Stimulated activated naive CD4-positive, alpha-beta T cell (primary cell): ENCODE measurements around the gene SEH1L.
"Not testable (repeated sequence)": the region's sequence is repeated elsewhere in the genome, so short reads cannot be mapped to it uniquely, and the experiment has no call there.

Experiments
- DNase-seq, 6 experiments: peaks; one replicate each; lab custom pipeline; 2025; lab: John Stamatoyannopoulos, UW

SEH1L gene

DNA sequence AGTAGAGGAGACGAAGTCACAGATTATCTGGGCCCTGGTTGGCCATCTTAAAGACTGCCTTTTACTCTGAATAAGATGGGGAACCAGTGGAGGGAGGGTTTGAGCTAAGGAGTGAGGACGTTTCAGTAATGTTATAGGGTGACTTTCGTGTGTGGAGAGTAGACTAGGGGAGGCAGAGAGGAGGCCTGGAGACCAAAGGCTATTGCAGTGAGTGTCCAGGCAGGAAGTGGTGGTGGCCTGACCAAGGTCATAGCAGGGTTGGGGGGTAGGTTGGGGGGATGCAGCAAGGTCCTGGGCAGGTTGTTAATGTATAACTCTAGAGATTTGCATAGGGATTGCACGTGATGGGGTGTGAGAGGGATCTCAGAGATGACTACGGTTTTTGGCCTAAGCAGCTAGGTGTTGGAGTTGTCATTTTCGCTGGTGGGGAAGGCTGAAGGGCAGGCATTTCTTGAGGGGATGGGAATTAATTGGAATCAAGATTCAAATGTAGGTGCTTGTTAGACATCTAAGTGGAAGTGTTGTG lies 48.2 kb downstream of the SEH1L start:
- no peak for DNase-seq

DNA sequence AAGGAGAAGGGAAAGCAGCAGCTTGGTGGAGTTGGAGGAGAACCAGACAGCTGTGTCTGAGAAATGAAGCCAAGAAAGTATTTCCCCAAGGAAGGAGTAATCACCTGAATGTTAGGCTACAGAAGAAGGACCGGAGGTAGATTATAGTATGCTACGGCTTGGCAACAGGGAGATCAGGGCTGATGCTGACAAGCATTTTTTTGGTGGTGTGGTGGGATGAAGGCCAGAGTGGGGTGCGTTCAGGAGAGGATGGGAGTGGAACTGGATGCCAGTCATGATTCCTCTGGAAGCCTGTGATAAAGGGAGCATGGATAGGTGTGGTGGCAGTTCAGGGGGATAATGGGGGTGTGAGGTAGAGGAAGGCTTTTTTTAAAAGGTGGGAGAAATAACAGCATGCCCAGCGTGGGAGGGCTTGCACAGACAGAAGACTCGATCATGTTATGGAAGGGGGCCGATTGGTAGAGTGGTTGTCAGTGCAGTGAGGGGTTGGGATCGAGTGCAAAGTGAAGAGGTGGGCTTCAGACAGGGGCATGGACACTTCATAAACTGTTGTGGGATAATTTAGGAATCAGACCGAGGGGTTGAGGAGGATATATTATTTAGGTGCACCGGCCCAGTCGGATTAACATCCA lies 49.0 kb downstream of the SEH1L start:
- no peak for DNase-seq

DNA sequence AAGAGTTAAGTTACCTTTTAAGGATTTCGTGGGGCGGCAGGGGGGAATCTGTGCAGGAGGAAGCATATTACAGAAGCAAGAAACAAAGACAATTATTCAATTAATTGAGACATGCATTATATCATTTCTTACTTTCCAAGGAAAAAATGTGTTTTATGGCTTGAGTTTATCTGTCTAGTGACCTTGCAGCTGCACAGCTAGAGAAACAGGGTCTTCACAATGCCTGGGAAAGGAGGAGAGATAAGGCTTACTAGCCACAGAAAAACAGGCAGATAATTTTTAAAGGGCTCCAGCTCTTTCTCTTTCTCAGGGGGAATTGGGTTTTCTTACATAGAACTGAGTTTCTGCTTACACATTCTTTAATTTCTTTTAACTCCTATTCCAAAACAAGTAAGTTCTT lies 49.5 kb downstream of the SEH1L start:
- DNase-seq, result not testable (repeated sequence)

DNA sequence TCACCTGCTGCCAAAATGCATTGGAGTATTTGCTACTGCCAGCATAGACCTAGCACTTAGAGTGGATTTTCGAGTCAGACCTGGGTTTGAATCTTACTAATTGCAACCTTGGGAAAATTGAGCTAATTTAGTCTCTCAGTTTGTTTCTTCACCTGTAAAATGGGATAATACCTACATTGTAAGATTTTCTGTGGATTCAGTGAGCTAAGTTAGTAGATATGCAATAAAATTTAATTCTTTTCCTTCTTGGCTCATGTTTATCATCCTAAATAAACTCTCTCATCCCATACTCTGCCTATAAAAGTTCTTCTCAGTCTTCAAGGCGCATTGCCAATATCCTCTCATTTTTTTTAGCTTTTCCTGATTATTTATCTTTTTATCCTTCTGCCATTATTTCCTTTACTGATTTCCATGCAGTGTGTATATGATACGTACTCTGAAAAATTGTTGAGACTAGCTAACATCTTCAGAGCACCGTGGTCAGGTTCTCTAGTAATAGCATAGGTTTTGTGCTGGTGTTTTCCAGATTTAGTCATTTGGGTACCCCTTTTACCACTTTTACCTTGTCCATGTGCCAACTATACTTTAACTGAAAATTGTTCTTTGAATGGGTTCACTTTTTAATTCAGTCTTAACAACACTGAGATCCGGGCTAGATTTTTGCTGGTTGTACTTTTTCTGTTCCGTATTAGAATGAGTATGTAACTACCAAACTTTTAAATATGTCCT lies 50.7 kb downstream of the SEH1L start:
- DNase-seq, result no peak

DNA sequence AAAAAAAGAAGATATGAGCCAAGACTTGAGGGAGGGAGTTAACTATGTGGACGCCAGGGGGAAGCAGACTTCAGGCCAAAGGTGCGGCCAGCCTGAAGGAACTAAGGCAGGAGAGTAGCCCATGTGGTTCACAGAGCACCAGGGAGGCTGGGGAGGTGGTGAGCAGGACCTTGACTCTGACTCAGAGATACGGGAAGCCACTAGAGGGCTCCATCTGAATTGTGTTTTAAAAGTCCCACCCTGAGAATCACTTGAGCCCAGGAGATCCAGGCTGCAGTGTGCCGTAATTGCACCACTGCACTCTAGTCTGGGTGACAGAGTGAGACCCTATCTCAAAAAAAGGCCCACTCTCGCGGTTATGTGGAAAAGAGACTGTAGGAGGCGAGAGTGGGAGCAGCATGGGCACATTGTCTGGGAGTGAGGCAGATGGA lies 55.7 kb downstream of the SEH1L start:
- DNase-seq, result no peak

DNA sequence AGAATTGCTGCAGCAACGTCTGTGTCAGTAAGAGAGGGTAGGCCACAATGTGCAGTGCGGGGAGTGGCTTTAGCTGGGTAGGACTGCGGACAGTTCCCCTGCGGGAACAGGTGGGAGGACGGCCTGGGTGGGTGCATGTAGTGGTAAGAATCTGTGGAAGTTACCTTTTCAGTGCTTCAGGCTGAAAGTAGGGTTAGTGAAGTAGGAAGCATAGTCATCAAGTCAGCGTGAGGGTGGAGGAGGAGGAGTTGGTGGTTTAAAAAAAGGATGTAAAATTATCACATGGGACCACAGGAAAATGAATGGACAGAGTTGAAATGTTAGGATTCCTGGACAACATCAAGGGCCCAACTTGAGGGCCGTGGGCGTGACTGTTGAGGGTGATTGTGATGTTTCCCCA lies 56.6 kb downstream of the SEH1L start:
- DNase-seq, result no peak

DNA sequence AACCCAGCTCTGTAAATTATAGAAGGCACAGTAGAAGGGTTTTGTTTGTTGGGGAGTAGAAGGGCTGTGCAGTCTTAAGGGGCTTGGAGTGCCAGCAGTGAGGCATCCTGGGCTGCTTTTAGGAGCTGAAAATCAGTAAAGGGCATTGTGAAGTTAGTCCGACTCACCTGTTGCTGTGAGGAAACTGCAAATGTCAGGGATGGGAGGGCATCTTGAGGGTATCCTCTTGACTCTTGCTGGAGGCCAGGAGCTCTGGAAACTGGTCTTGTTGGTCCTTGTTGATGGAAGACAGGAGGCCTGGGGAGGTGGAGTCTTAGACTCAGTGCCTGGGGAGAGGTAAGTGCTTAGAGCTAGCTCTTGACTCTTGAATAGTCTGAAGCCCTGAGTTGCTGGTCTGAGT lies 57.5 kb downstream of the SEH1L start:
- no peak for DNase-seq

DNA sequence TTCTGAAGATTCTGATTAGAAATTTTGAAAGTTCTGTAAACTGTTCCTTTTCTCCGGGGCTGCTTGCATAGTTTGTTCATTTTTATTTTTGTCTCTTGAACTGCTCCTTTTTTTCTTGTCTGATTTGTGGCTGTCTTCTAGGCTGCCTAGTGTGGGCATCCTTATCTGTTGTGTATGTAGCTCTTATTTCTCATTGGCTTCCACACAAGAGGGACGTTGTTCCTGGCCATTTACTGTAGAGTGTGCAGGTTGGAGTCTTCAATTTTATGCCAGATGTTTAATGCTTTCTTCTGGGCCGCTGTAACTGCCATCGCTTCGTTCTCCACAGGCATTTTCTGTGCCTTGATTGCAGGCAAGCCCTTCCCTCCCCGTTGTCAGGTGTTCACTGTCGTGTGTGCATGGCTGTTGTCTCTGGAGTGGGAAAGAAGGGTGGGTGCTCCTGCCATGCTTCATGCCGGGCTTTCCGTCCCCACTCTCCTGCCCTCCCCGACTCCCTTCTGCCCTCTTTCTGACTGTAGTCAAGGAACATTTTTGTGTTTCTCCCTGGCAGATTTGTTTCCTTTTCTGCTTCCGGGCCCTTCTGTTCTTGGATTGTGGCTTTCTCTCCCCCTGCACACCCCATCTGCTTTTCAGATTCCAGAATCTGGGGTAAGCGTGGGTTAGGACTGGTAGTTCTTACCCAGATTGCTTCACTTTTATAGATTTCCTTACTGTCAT lies 58.9 kb downstream of the SEH1L start:
- DNase-seq, result no peak

DNA sequence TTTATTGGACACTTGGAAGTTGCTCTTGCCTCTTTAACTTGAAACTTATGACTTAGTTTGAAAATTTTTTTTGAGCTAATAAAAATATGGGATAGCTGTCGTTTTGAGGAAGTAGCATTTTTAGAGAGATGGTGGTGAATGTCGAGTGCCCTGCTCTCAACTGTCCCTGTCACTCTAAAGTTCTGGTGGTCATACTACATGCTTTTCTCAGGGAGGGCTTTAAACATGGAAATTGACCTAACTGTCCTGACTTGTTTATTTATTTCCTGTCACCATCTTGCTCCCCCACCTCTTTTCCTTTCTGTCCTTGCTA lies 59.4 kb downstream of the SEH1L start:
- DNase-seq, result no peak

DNA sequence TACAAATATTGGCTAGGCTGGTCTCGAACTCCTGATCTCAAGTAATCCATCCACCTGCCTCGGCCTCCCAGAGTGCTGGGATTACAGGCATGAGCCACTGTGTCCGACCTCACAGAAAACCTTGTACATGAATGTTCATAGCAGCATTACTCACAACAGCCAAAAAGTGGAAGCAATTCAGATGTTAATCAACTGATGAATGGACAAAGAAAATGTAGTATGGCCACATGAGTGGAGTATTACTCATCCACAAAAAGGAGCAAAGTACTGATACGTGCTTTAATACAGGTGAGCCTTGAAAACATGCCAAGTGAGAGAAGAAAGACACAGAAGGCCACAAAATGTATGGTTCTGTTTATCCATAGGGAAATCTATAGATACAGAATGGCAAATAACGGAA lies 63.9 kb downstream of the SEH1L start:
- no peak for DNase-seq

DNA sequence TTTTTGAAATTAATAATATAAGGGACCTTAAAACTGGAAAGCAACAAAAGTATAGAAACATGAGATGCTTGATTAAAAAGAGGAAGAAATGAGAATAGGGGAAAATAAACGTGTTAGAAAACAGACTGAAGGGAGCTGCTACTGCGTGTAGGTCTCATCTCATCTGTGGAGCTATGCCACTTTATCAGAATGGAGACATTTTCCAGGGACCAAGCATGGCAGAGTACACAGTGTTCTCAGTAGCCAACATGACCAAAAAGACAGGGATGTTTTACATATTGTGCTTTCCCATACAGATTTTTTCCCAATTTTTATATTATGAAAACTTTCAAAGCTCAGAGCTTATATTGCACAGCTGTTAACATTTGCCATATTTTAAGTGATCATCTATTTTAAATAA lies 66.4 kb downstream of the SEH1L start:
- no peak for DNase-seq

DNA sequence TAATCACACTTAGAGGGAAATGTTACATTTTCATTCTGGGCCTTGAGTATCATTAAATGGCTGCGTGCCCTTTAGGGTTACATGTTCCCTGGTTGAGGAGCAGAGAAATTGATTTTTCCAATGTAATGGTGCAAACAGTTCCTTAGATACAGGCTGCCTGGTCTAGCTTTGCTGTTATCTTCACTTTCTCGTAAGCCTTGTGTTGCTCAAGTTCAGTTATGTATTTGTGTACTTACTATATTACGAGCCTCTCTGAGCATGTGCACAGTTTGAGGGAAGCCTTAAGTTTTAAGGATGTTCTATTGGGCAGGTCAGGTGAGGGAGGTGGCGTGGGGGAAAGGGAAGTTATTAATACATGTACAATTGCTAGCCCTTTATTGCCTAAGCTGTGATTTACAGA lies 67.0 kb downstream of the SEH1L start:
- no peak for DNase-seq

DNA sequence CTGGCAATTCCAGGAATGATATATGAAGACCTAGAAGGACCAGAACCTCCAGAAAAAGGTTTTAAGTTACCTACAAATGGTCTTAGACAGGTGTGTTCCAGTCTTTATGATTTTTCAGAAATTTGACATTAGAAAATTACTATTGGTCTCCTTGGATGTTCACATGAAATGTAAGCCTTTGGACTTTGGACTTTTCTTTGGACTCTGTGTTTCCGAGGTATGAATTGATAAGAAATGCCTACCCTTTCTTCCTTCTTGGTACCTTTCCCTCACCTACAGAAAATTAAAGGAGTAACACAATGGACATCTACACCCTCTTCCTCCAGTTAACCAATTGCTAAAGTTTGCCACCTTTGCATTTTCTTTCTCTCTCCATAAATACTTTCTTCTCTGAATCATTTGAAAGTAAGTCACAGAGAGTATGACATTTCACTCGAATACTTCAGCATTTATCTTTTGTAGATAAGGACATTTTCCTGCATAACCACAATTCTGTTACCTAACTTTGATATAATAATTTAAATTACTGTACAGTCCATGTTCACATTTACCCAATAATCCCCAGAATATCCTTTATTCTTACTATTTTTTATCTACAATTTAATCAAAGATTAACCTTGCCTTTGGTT lies 69.5 kb downstream of the SEH1L start:
- no peak for DNase-seq

DNA sequence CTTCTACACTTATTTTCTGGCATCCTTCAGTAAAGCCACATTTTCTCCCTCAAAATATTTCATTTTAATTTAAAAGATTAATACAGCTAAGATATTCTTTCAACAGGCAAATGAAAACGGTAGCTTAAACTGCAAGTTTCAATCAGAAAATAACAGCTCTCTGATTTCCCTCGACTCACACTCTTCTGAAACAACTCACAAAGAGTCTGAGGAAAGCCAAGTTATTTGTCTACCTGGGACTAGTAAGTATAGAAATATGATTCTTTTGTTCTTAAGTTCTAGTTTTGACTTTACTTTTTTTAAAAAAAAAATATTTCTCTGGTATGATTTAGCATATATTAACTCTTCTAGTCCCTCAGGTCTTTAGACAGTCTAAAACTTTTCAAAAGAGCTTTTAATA lies 70.6 kb downstream of the SEH1L start:
- DNase-seq, result no peak

DNA sequence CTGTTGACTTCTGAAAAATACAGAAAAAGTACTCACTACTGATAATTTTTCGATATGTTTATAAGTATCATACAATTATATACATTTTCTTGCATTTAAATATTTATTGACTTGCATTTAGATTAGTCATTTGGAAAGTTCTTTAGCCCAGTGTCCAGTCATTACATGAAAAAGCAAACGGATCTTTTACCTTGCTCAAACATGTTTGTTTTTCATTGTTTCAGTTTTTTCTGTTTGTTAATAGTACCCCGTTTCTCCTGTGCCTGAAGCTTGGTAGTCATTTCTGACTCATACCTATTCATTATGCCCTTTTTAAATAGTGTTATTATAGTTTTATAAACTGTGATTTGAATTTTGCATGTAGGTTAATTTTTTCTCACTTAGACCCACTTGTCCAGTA lies 71.5 kb downstream of the SEH1L start:
- DNase-seq, result no peak

DNA sequence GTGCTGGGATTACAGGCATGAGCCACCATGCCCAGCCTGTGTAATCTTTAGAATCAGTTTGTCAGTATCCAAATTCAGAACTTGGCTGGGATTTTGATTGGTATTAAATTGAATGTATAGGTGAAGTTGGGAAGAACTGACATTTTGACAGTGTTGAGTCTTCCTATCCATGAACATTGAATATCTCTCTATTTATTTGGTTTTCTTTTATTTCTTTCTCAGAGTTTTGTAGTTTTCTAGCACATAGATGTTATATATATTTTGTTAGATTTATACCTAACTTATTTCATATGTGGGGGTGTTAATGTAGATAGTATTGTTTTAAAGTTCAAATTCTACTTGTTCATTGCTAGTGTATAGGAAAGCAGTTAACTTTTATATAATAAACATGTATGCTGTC lies 74.8 kb downstream of the SEH1L start:
- no peak for DNase-seq

DNA sequence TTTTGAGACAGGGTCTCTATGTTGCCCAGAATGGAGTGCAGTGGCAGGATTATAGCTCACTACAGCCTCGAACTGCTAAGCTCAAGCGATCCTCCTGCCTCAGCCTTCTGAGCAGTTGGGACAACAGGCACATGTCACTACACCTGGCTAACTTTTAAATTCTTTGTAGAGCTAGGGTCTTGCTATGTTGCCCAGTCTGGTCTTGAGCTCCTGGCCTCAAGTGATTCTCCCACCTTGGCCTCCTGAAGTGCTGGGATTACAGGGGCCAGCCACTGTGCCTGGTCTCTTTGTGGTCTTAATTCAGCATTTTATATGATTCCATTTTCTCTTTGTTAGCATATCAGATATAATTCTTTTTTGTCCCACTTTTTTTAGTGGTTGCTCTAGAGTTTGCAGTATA lies 77.4 kb downstream of the SEH1L start:
- DNase-seq, result no peak

DNA sequence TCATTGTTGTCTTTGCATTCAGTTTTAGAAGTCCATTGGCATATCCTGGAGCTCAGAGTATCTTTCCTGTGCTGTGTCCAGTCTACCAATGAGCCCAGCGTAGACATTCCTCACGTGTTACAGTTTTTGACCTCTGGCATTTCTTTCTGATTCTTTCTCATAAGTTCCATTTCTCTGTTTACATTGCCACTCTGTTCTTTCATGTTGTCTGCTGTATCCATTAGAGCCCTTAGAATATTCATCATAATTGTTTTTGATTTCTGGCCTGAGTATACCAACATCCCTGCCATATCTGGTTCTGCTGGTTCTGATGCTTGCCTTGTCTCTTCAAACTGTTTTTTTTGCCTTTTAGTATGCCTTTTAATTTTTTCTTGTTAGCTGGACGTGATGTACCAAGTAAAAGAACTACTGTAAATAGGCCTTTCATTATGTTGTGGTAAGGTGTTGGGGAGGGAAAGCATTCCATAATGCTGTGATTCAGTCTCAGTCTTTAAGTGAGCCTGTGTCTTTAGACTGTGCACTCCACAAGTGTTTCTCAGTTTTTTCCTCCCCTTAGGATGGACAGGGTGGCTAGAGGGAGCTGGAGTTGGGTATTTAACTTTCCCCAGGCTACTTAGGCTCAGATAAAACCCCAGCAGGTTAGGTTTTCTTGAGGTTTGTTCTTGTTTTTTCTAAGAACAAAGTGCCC lies 78.9 kb downstream of the SEH1L start:
- DNase-seq, result no peak

DNA sequence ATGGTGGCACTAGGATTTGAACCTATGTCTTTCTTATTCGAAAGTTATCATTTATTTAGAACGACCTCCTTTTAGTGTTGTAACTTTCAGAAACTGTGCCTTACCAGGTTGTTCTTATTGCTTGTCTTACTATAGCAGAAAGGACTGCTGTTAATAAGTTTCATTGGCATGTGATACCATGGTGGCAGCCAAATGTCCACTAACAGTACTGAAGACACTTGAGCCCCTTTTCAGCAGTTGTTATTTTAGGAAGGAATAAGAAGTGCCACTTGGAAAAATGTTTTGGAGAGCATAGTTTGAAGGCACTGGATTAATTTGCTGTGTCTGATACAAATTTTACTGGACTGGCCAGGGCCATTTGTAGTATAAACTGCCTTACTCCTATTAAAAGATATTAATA lies 81.1 kb downstream of the SEH1L start:
- DNase-seq, result no peak

DNA sequence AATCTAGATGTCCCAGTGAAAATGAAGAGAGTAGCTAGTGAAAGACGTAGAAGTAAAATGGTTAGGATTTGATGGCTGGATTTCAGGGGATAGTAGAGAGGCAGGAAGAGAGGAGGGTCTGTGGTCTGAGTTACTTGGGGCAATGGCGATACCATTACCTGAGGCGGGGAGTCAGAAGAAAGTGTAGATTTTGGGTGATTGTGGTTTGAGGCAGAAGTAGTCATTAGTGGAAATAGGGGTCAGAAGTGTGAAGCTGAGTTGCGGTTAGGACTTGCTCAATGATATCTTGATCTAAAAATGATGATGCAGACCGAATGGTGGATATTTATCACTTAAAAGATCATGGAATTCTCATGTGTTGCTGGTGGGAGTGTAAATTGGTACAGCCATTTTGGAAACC lies 84.4 kb downstream of the SEH1L start:
- no peak for DNase-seq

DNA sequence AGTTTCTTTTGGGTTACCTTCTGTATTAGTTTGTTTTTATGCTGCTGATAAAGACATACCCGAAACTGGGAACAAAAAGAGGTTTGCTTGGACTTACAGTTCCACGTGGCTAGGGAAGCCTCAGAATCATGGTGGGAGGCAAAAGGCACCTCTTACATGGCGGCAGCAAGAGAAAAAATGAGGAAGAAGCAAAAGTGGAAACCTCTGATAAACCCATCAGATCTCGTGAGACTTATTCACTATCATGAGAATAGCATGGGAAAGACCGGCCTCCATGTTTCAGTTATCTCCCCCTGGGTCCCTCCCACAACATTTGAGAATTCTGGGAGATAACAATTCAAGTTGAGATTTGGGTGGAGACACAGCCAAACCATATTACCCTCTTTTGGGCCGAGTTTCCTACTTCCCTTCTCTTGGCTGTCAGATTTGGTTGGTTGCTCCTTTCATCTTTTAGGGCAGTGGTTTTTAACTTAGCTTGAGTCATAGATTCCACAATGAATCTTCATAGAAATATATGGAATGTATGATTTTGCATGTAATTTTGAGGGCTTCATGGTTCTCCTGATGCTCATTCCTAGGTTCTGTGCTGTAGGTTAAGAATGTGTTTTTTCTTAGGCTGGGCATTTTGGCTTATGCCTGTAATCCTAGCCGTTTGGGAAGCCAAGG lies 87.6 kb downstream of the SEH1L start:
- no peak for DNase-seq
